Lower leg skin (tissue), 3 donors: ENCODE results near the gene SPACA5B.

Experiments
- POLR2A ChIP-seq, 2 donors: fragments of 450-650 bp; IDR thresholded peaks; one replicate each; pipeline ENCODE4 v1.6.1; 2016 to 2017; ENCODE audit warnings: antibody characterized with exemption in 2 of 2, mild to moderate bottlenecking in 1 of 2, moderate library complexity in 1 of 2
- TF ChIP-seq, protein P1 (sequence below), 3 donors: fragments of 450-650 bp; IDR thresholded peaks; one replicate each; pipeline ENCODE4 v1.5.1; 2016; ENCODE audit warnings: antibody characterized with exemption in 3 of 3, mild to moderate bottlenecking in 3 of 3, moderate library complexity in 2 of 3

DNA sequence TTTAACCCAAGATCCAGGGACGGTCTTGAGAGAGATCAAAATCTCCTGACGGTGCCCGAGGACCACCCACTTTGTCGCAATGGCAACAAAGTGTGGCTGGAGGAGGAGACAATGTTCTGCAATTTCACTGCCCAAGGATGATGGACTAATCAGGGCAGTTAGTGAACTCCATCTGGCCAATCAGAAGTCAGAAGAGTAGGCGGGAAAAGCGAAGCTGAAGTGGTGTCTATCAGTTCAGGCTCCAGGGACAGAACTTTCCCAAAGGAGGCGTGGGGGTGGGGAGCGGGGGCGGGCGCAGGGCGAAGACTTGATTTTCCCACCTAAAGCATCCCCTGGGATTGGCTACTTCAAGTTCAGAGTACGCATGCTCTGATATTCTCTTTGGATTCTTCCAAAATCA, 25.6 kb downstream of the SPACA5B start:
- TF ChIP-seq, protein P1, sequence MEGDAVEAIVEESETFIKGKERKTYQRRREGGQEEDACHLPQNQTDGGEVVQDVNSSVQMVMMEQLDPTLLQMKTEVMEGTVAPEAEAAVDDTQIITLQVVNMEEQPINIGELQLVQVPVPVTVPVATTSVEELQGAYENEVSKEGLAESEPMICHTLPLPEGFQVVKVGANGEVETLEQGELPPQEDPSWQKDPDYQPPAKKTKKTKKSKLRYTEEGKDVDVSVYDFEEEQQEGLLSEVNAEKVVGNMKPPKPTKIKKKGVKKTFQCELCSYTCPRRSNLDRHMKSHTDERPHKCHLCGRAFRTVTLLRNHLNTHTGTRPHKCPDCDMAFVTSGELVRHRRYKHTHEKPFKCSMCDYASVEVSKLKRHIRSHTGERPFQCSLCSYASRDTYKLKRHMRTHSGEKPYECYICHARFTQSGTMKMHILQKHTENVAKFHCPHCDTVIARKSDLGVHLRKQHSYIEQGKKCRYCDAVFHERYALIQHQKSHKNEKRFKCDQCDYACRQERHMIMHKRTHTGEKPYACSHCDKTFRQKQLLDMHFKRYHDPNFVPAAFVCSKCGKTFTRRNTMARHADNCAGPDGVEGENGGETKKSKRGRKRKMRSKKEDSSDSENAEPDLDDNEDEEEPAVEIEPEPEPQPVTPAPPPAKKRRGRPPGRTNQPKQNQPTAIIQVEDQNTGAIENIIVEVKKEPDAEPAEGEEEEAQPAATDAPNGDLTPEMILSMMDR (IDR thresholded peaks at IDR 0.05) = no peak
- TF ChIP-seq POLR2A (IDR thresholded peaks at IDR 0.05) = no peak
